HCT116 (cell line): ENCODE data around the gene MRPS27. TPM values are rescaled to one million over a fixed set of nuclear protein-coding genes. Genes with fewer than 3 reads are reported as not detected.

Experiments
- ATAC-seq: fragments of 200-7000 bp; cut with Tn5 transposase; 2 replicates; pipeline ENCODE4 v1.9.1; 2020; ENCODE audit warnings: mild to moderate bottlenecking, moderate library complexity
- BruUV-seq: library from RNA; stranded (reverse); fragments of 400-500 nt; replicated peaks from 2 replicates; lab custom pipeline; 2021; lab: Mats Ljungman, UMichigan
- CTCF ChIA-PET: fragments of 300-600 bp; sonication (Branson Sonifier 250); formaldehyde crosslinking; loops from one replicate; lab custom pipeline; 2021; ENCODE audit warnings: antibody characterized with exemption; lab: Charles Lee
- POLR2A ChIA-PET: fragments of 300-600, 350-600 bp; sonication (Branson Sonifier 250); formaldehyde crosslinking; loops from one replicate; lab custom pipeline; 2021; ENCODE audit warnings: antibody characterized with exemption; lab: Charles Lee
- RAD21 ChIA-PET, 2 experiments: fragments of 300-600 bp; sonication (Branson Sonifier 250); formaldehyde crosslinking; loops; one replicate each; lab custom pipeline; 2023; ENCODE audit warnings: low total read pairs in 2 of 2; ENCODE audit not compliant: uncharacterized antibody in 2 of 2, unreplicated experiment in 2 of 2, low non-redundant PET in 1 of 2; lab: Charles Lee
- DNase-seq: peaks from one replicate; pipeline ENCODE4 v3.0.0-alpha.2; 2010; ENCODE audit warnings: low read depth, low spot score
- H2AFZ ChIP-seq: fragments of 200-600 bp; shearing (Covaris generic), sonication (generic); 2 replicates; pipeline ENCODE4 v1.6.1; 2017; ENCODE audit warnings: low read depth, mixed run types, mixed read lengths, antibody characterized with exemption, low read length; ENCODE audit not compliant: poor library complexity, severe bottlenecking
- H3K27ac ChIP-seq: 2 replicates; pipeline ENCODE4 v1.5.1; 2012; ENCODE audit warnings: low read depth, low read length
- H3K27me3 ChIP-seq: fragments of 200-600 bp; sonication (generic); 2 replicates; pipeline ENCODE4 v1.6.1; 2016; ENCODE audit warnings: mixed run types, low read length, mixed read lengths; ENCODE audit not compliant: insufficient read depth
- H3K36me3 ChIP-seq, 2 experiments: fragments of 200-500 bp in 1 of 2; fragments of 200-600 bp in 1 of 2; sonication (Bioruptor generic) in 1 of 2; sonication (generic) in 1 of 2; 2 replicates each; pipeline versions ENCODE4 v1.5.1 to v1.6.1; 2014 to 2016; ENCODE audit warnings: low read length in 2 of 2, inconsistent platforms in 1 of 2, mixed read lengths in 1 of 2, mixed run types in 1 of 2; ENCODE audit not compliant: insufficient read depth in 2 of 2, control insufficient read depth in 1 of 2
- H3K4me1 ChIP-seq, 2 experiments: fragments of 200-600 bp in 1 of 2; sonication (generic) in 1 of 2; 2 replicates each; pipeline versions ENCODE4 v1.5.1 to v1.6.1; 2012 to 2017; ENCODE audit warnings: low read length in 2 of 2, inconsistent platforms in 1 of 2, mild to moderate bottlenecking in 1 of 2, mixed read lengths in 1 of 2, mixed run types in 1 of 2, moderate library complexity in 1 of 2; ENCODE audit not compliant: insufficient read depth in 2 of 2, control insufficient read depth in 1 of 2
- H3K4me2 ChIP-seq: fragments of 200-600 bp; sonication (generic); 2 replicates; pipeline ENCODE4 v1.6.1; 2017; ENCODE audit warnings: mixed run types, low read length, mixed read lengths
- H3K4me3 ChIP-seq, 2 experiments: fragments of 200-600 bp in 1 of 2; sonication (generic) in 1 of 2; replicated peaks in 1 of 2; 2 replicates each; pipeline ENCODE4 v1.5.1; 2011 to 2016; ENCODE audit warnings: low read length in 2 of 2, control low read depth in 1 of 2, low read depth in 1 of 2, mild to moderate bottlenecking in 1 of 2, mixed read lengths in 1 of 2, mixed run types in 1 of 2
- H3K79me2 ChIP-seq: fragments of 200-600 bp; sonication (generic); 2 replicates; pipeline ENCODE4 v1.6.1; 2017; ENCODE audit warnings: mild to moderate bottlenecking, mixed run types, low read length, moderate library complexity, mixed read lengths; ENCODE audit not compliant: insufficient read depth
- H3K9ac ChIP-seq: fragments of 200-600 bp; sonication (generic); 2 replicates; pipeline ENCODE4 v1.6.1; 2016; ENCODE audit warnings: low read length, mixed read lengths
- H3K9me2 ChIP-seq: fragments of 200-600 bp; sonication (generic), shearing (Covaris generic); 2 replicates; pipeline ENCODE4 v1.6.1; 2017; ENCODE audit warnings: mixed run types, mild to moderate bottlenecking, moderate library complexity; ENCODE audit not compliant: insufficient read depth
- H3K9me3 ChIP-seq, 2 experiments: fragments of 200-500 bp in 1 of 2; fragments of 200-600 bp in 1 of 2; sonication (Bioruptor generic) in 1 of 2; sonication (generic) in 1 of 2; 2 replicates each; pipeline ENCODE4 v1.6.1; 2014 to 2017; ENCODE audit warnings: low read length in 2 of 2, mixed read lengths in 2 of 2, inconsistent platforms in 1 of 2, low read depth in 1 of 2, mild to moderate bottlenecking in 1 of 2, mixed run types in 1 of 2, moderate library complexity in 1 of 2; ENCODE audit not compliant: control insufficient read depth in 1 of 2, insufficient read depth in 1 of 2
- H4K20me1 ChIP-seq: fragments of 200-600 bp; sonication (generic), shearing (Covaris generic); 2 replicates; pipeline ENCODE4 v1.6.1; 2017; ENCODE audit warnings: mixed run types, mild to moderate bottlenecking, moderate library complexity; ENCODE audit not compliant: insufficient read depth
- ATF3 ChIP-seq: IDR thresholded peaks from 2 replicates; pipeline ENCODE4 v1.6.1; 2012
- CTCF ChIP-seq, 3 experiments: fragments of 200-600 bp in 1 of 3; sonication (generic) in 1 of 3; IDR thresholded peaks in 2 of 3; conservative IDR thresholded peaks in 1 of 3; 2 replicates each; pipeline ENCODE4 v1.5.1; 2012 to 2017; ENCODE audit warnings: low read depth in 2 of 3, low read length in 2 of 3, antibody characterized with exemption in 1 of 3, borderline replicate concordance in 1 of 3, control low read depth in 1 of 3, mild to moderate bottlenecking in 1 of 3, mixed read lengths in 1 of 3, mixed run types in 1 of 3, moderate library complexity in 1 of 3; ENCODE audit not compliant: insufficient read depth in 1 of 3
- EGR1 ChIP-seq: IDR thresholded peaks from 2 replicates; pipeline ENCODE4 v1.6.1; 2012; ENCODE audit warnings: low read depth
- EZH2phosphoT487 ChIP-seq: fragments of 200-600 bp; IDR thresholded peaks from 2 replicates; pipeline ENCODE4 v1.6.1; 2018; ENCODE audit warnings: antibody characterized with exemption, borderline replicate concordance
- FOSL1 ChIP-seq: IDR thresholded peaks from 2 replicates; pipeline ENCODE4 v1.6.1; 2012; ENCODE audit warnings: low read depth
- JUND ChIP-seq: IDR thresholded peaks from 2 replicates; pipeline ENCODE4 v1.6.1; 2012
- POLR2AphosphoS5 ChIP-seq: IDR thresholded peaks from 2 replicates; pipeline ENCODE4 v1.6.1; 2011; ENCODE audit warnings: mild to moderate bottlenecking, low read depth, low read length, moderate library complexity
- RAD21 ChIP-seq: IDR thresholded peaks from 2 replicates; pipeline ENCODE4 v1.6.1; 2012; ENCODE audit warnings: low read depth, mild to moderate bottlenecking
- SRF ChIP-seq: IDR thresholded peaks from 2 replicates; pipeline ENCODE4 v1.6.1; 2012; ENCODE audit warnings: low read depth
- TCF7L2 ChIP-seq: IDR thresholded peaks from 2 replicates; pipeline ENCODE4 v1.7.0; 2011; ENCODE audit warnings: borderline replicate concordance, inconsistent platforms; ENCODE audit not compliant: insufficient read depth, insufficient read length; ENCODE audit errors: extremely low read depth
- ZNF274 ChIP-seq: fragments of 200-500 bp; sonication (Bioruptor generic); IDR thresholded peaks from 2 replicates; pipeline ENCODE4 v1.6.1; 2014; ENCODE audit warnings: mild to moderate bottlenecking, low read depth, low read length, inconsistent platforms
- intact Hi-C: fragments of 100-400 bp; cut with micrococcal nuclease; formaldehyde crosslinking; loops from 2 replicates; pipeline ENCODE4 v1.10.0; 2022
- total RNA-seq: library from RNA; stranded (reverse); gene quantifications from one replicate; pipeline ENCODE4 v1.2.1, GENCODE V29; 2021; ENCODE audit not compliant: unreplicated experiment
- TF ChIP-seq, protein P1 (sequence below): IDR thresholded peaks from 2 replicates; pipeline ENCODE4 v1.6.1; 2011; ENCODE audit warnings: mild to moderate bottlenecking, low read length, moderate library complexity; ENCODE audit not compliant: insufficient replicate concordance; ENCODE audit errors: extremely low read depth

MRPS27 gene
- total RNA-seq, 1 experiment from 2014 or later: 113 TPM

GRCh38 chr5:72214168-72214567 is 105.9 kb downstream of the MRPS27 start:
- Histone ChIP-seq H3K9me3 (no peaks in the 10 kb centered on the region), H3K4me2 (no peak overlapping the region), H3K79me2 (no peaks in the 10 kb centered on the region), H3K9ac (no peak overlapping the region), H3K9me2 (no peaks in the 10 kb centered on the region), H4K20me1 (no peaks in the 10 kb centered on the region), H3K27ac (no peak overlapping the region), H3K4me3 (no peak overlapping the region), H3K27me3 (no peaks in the 10 kb centered on the region), H3K4me1 (peaks cover 10 to 22% of the 10 kb centered on the region in 2 experiments), H2AFZ (no peak overlapping the region), H3K36me3 (peaks cover 11 to 12% of the 10 kb centered on the region in 2 experiments; a peak in 3 of 4 replicates)
- no peak for TF ChIP-seq JUND
- no peak for TF ChIP-seq EGR1
- TF ChIP-seq POLR2AphosphoS5: no peak
- no peak for TF ChIP-seq ZNF274
- TF ChIP-seq SRF: no peak
- no peak for TF ChIP-seq RAD21
- intact Hi-C loops: no loop called here
- CTCF ChIA-PET: no interaction called here
- BruUV-seq: no TSS peak
- POLR2A ChIA-PET: no interaction called here
- DNase-seq (no peak), ATAC-seq (no peak)
- RAD21 ChIA-PET: no interaction called here

- Histone ChIP-seq H3K4me2 (no peak overlapping the region), H3K36me3 (peaks cover 7% of the 10 kb centered on the region in 2 experiments; a peak in 3 of 4 replicates), H3K79me2 (no peaks in the 10 kb centered on the region), H2AFZ (no peak overlapping the region), H3K9me2 (no peaks in the 10 kb centered on the region), H3K9me3 (no peaks in the 10 kb centered on the region), H4K20me1 (no peaks in the 10 kb centered on the region), H3K4me1 (peaks cover 10 to 22% of the 10 kb centered on the region in 2 experiments), H3K27me3 (no peaks in the 10 kb centered on the region), H3K27ac (no peak overlapping the region), H3K4me3 (no peak overlapping the region), H3K9ac (no peak overlapping the region)
- no TSS peak for BruUV-seq
- RAD21 ChIA-PET: no interaction called here
- POLR2A ChIA-PET: no interaction called here
- CTCF ChIA-PET: no interaction called here
- no peak for TF ChIP-seq EZH2phosphoT487
- no peak for TF ChIP-seq TCF7L2
- TF ChIP-seq ATF3: no peak
- TF ChIP-seq CTCF (IDR thresholded peaks at IDR 0.05 in 2 of 3, conservative IDR thresholded peaks at IDR 0.05 in 1 of 3; ENCODE audit: borderline replicate concordance in 1 of 3, insufficient read depth in 1 of 3, low read depth in 2 of 3, low read length in 2 of 3): no peak
- TF ChIP-seq POLR2AphosphoS5: no peak
- no peak for TF ChIP-seq FOSL1
- TF ChIP-seq, protein P1, sequence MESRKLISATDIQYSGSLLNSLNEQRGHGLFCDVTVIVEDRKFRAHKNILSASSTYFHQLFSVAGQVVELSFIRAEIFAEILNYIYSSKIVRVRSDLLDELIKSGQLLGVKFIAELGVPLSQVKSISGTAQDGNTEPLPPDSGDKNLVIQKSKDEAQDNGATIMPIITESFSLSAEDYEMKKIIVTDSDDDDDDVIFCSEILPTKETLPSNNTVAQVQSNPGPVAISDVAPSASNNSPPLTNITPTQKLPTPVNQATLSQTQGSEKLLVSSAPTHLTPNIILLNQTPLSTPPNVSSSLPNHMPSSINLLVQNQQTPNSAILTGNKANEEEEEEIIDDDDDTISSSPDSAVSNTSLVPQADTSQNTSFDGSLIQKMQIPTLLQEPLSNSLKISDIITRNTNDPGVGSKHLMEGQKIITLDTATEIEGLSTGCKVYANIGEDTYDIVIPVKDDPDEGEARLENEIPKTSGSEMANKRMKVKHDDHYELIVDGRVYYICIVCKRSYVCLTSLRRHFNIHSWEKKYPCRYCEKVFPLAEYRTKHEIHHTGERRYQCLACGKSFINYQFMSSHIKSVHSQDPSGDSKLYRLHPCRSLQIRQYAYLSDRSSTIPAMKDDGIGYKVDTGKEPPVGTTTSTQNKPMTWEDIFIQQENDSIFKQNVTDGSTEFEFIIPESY: no peak
- intact Hi-C loops: no loop called here
- DNase-seq (no peak), ATAC-seq (no peak)
These were observed 106.6 kb downstream of the MRPS27 start for GRCh38 chr5:72213482-72213881.
